H1 (cell line): ENCODE data around the gene ABCC11. TPM values are rescaled to one million over a fixed set of nuclear protein-coding genes. Genes with fewer than 3 reads are reported as not detected.

Experiments
- RAD21 ChIP-seq, 2 experiments: IDR thresholded peaks in 1 of 2; conservative IDR thresholded peaks in 1 of 2; 2 replicates each; pipeline ENCODE4 v1.6.1; 2011; ENCODE audit warnings: low read depth in 2 of 2, low read length in 2 of 2, improper control_type of control experiment in 1 of 2, inconsistent platforms in 1 of 2, mild to moderate bottlenecking in 1 of 2, moderate library complexity in 1 of 2
- polyA plus RNA-seq, 7 experiments: library from polyadenylated mRNA; depleted of rRNA in 3 of 7; stranded (reverse) in 5 of 7; unstranded in 2 of 7; fragments of >200 nt in 5 of 7; fragments of 200-250 nt in 2 of 7; gene quantifications; 1 replicate in 5 of 7; 2 replicates in 1 of 7; 4 replicates in 1 of 7; pipeline versions ENCODE4 v1.2.1 to v1.2.3, GENCODE V29; 2011 to 2013; ENCODE audit warnings: missing spikeins in 2 of 7, mixed read lengths in 2 of 7
- total RNA-seq: library from RNA; stranded (reverse); fragmentation: NEBNext Ultra II Directional; extraction: Animal tissue kit (Norgen Biotek cat#: 25700); gene quantifications from 2 replicates; pipeline ENCODE4 v1.2.1, GENCODE V29; 2021

ABCC11 gene
- total and polyA plus RNA-seq, 2 of the 8 experiments (the other 6 are each of a cell fraction or from before 2014, with no cell fraction given): 0.06 TPM; not detected in 1

- no peak for TF ChIP-seq RAD21 (IDR thresholded peaks at IDR 0.05 in 1 of 2, conservative IDR thresholded peaks at IDR 0.05 in 1 of 2; ENCODE audit: low read depth in 2 of 2, low read length in 2 of 2)
- TF ChIP-seq, all 59 proteins: peak for 0
Measured at GRCh38 chr16:48188449-48189102, 58.8 kb downstream of the ABCC11 start (continued).
